ENCODE data around the gene BNC2.

Gene BNC2

DNA sequence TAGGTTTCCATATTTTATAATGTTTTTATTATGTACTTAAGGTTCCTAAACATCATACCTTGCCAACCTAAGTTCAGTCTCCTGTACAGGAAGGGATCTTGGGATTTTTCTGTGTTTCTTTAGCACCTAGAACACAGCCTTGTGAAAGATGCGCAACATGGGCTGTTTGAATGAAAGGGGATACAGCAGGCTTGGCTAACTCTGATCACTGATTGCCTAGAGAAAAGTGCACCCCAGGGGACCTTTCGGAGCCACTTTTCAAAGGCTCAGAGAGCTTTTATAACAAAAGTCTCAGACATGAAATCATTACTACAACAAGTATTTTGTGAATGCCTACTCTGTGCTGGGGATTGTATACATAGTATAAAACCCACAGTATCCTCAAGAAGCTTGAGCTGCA is 261.6 kb downstream of the BNC2 start:
- no peaks in the 10 kb centered on the region for H3K36me3 ChIP-seq (ENCODE audit: control insufficient read depth in 2 of 2, insufficient read depth in 1 of 2, low read length in 2 of 2)
- CTCF ChIA-PET = no interaction called here

More for the DNA sequence above, 261.6 kb downstream of the BNC2 start:
- Histone ChIP-seq H3K4me1 (ENCODE audit: control insufficient read depth, insufficient read depth, low read length) (no peaks in the 10 kb centered on the region; the same call in 1 of the 2 replicates), H3K9me3 (ENCODE audit: control insufficient read depth, insufficient read depth, low read depth, low read length) (no peaks in the 10 kb centered on the region), H3K27ac (ENCODE audit: extremely low read depth, low read depth, low read length) (no peak overlapping the region), H3K4me3 (ENCODE audit: low read depth, low read length) (no peak overlapping the region)
- TF ChIP-seq ZNF16 (tag by site-specific recombination; IDR thresholded peaks at IDR 0.05; ENCODE audit: low read depth) (no peak), ZNF214 (tag by site-specific recombination; IDR thresholded peaks at IDR 0.05; ENCODE audit: borderline replicate concordance) (no peak), ZNF341 (tag by site-specific recombination; IDR thresholded peaks at IDR 0.05; ENCODE audit: low read depth) (no peak), ZNF433 (tag by site-specific recombination; IDR thresholded peaks at IDR 0.05; ENCODE audit: low read depth) (no peak), ZNF155 (tag by site-specific recombination; IDR thresholded peaks at IDR 0.05) (no peak), PRDM10 (tag by site-specific recombination; IDR thresholded peaks at IDR 0.05) (no peak), GLI2 (tag by site-specific recombination; IDR thresholded peaks at IDR 0.05; ENCODE audit: borderline replicate concordance, low read depth) (no peak), SP3 (tag by site-specific recombination; IDR thresholded peaks at IDR 0.05) (no peak), ELK4 (IDR thresholded peaks at IDR 0.05; ENCODE audit: borderline replicate concordance, low read depth, low read length) (no peak), WT1 (tag by site-specific recombination; IDR thresholded peaks at IDR 0.05) (no peak)
- TF ChIP-seq, protein P1, sequence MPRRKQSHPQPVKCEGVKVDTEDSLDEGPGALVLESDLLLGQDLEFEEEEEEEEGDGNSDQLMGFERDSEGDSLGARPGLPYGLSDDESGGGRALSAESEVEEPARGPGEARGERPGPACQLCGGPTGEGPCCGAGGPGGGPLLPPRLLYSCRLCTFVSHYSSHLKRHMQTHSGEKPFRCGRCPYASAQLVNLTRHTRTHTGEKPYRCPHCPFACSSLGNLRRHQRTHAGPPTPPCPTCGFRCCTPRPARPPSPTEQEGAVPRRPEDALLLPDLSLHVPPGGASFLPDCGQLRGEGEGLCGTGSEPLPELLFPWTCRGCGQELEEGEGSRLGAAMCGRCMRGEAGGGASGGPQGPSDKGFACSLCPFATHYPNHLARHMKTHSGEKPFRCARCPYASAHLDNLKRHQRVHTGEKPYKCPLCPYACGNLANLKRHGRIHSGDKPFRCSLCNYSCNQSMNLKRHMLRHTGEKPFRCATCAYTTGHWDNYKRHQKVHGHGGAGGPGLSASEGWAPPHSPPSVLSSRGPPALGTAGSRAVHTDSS (tag by site-specific recombination; IDR thresholded peaks at IDR 0.05) = no peak
- TF ChIP-seq, protein P2, sequence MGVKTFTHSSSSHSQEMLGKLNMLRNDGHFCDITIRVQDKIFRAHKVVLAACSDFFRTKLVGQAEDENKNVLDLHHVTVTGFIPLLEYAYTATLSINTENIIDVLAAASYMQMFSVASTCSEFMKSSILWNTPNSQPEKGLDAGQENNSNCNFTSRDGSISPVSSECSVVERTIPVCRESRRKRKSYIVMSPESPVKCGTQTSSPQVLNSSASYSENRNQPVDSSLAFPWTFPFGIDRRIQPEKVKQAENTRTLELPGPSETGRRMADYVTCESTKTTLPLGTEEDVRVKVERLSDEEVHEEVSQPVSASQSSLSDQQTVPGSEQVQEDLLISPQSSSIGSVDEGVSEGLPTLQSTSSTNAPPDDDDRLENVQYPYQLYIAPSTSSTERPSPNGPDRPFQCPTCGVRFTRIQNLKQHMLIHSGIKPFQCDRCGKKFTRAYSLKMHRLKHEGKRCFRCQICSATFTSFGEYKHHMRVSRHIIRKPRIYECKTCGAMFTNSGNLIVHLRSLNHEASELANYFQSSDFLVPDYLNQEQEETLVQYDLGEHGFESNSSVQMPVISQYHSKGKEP (tag by site-specific recombination; IDR thresholded peaks at IDR 0.05) = no peak
- TF ChIP-seq, protein P3, sequence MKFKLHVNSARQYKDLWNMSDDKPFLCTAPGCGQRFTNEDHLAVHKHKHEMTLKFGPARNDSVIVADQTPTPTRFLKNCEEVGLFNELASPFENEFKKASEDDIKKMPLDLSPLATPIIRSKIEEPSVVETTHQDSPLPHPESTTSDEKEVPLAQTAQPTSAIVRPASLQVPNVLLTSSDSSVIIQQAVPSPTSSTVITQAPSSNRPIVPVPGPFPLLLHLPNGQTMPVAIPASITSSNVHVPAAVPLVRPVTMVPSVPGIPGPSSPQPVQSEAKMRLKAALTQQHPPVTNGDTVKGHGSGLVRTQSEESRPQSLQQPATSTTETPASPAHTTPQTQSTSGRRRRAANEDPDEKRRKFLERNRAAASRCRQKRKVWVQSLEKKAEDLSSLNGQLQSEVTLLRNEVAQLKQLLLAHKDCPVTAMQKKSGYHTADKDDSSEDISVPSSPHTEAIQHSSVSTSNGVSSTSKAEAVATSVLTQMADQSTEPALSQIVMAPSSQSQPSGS (tag by site-specific recombination; IDR thresholded peaks at IDR 0.05; ENCODE audit: low read depth) = no peak
- TF ChIP-seq, protein P4, sequence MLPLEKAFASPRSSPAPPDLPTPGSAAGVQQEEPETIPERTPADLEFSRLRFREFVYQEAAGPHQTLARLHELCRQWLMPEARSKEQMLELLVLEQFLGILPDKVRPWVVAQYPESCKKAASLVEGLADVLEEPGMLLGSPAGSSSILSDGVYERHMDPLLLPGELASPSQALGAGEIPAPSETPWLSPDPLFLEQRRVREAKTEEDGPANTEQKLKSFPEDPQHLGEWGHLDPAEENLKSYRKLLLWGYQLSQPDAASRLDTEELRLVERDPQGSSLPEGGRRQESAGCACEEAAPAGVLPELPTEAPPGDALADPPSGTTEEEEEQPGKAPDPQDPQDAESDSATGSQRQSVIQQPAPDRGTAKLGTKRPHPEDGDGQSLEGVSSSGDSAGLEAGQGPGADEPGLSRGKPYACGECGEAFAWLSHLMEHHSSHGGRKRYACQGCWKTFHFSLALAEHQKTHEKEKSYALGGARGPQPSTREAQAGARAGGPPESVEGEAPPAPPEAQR (tag by site-specific recombination; IDR thresholded peaks at IDR 0.05) = no peak
- POLR2A ChIA-PET = no interaction called here

Measured in HEK293 (cell line).